ENCODE data around the gene ARID3A. TPM values are rescaled to one million over a fixed set of nuclear protein-coding genes. Genes with fewer than 3 reads are reported as not detected.

Gene ARID3A
- total and polyA plus RNA-seq, 2 of the 13 experiments (the other 11 are each of a cell fraction or from before 2014, with no cell fraction given), result 71.3 to 77.9 TPM

GRCh38 chr19:980133-980998 is 54.5 kb downstream of the ARID3A start (continued):
- TF ChIP-seq YY1 (IDR thresholded peaks at IDR 0.05; ENCODE audit: insufficient read depth, insufficient replicate concordance, low read depth, low read length) (peak; percentile 45), ZNF724P (CRISPR knock-in tag; IDR thresholded peaks at IDR 0.05; ENCODE audit: borderline replicate concordance) (peak; percentile 67; the same call in 1 of the 2 replicates), DBP (CRISPR knock-in tag; IDR thresholded peaks at IDR 0.05; ENCODE audit: not compliant biosample characterization) (no peak), ZNF235 (CRISPR knock-in tag; IDR thresholded peaks at IDR 0.05; ENCODE audit: borderline replicate concordance) (peak; percentile 29; the same call in 1 of the 2 replicates), ZNF224 (CRISPR knock-in tag; IDR thresholded peaks at IDR 0.05) (no peak), ZNF460 (CRISPR knock-in tag; IDR thresholded peaks at IDR 0.05; ENCODE audit: borderline replicate concordance) (peak; percentile 67; the same call in 1 of the 2 replicates), ZNF598 (CRISPR knock-in tag; IDR thresholded peaks at IDR 0.05; ENCODE audit: borderline replicate concordance) (0 out of 2 replicates have a peak, but pooled peaks have one; percentile 51), ZNF296 (CRISPR knock-in tag; conservative IDR thresholded peaks at IDR 0.05) (peak; percentile 83; the same call in 1 of the 2 replicates), NRL (CRISPR knock-in tag; IDR thresholded peaks at IDR 0.05; ENCODE audit: borderline replicate concordance) (peak; percentile 78; the same call in 1 of the 2 replicates), ASH2L (IDR thresholded peaks at IDR 0.05; ENCODE audit: insufficient read length, low read depth, low read length) (peak; percentile 32), ZNF850 (CRISPR knock-in tag; conservative IDR thresholded peaks at IDR 0.05) (0 out of 2 replicates have a peak, but pooled peaks have one; percentile 30), ZNF782 (CRISPR knock-in tag; IDR thresholded peaks at IDR 0.05; ENCODE audit: borderline replicate concordance) (peak; percentile 67; the same call in 1 of the 2 replicates), CBFB (CRISPR knock-in tag; IDR thresholded peaks at IDR 0.05) (peak; percentile 74; the same call in 1 of the 2 replicates), ZNF709 (CRISPR knock-in tag; IDR thresholded peaks at IDR 0.05) (0 out of 2 replicates have a peak, but pooled peaks have one; percentile 61), KDM6A (CRISPR knock-in tag; IDR thresholded peaks at IDR 0.05; ENCODE audit: low read depth) (peak; percentile 83), STAT5B (CRISPR knock-in tag; IDR thresholded peaks at IDR 0.05) (0 out of 2 replicates have a peak, but pooled peaks have one; percentile 32), NPAS2 (CRISPR knock-in tag; IDR thresholded peaks at IDR 0.05; ENCODE audit: borderline replicate concordance) (no peak), ZNF629 (CRISPR knock-in tag; conservative IDR thresholded peaks at IDR 0.05) (0 out of 2 replicates have a peak, but pooled peaks have one; percentile 31), ZNF414 (CRISPR knock-in tag; IDR thresholded peaks at IDR 0.05) (0 out of 2 replicates have a peak, but pooled peaks have one; percentile 52)
- TF ChIP-seq, protein P1, sequence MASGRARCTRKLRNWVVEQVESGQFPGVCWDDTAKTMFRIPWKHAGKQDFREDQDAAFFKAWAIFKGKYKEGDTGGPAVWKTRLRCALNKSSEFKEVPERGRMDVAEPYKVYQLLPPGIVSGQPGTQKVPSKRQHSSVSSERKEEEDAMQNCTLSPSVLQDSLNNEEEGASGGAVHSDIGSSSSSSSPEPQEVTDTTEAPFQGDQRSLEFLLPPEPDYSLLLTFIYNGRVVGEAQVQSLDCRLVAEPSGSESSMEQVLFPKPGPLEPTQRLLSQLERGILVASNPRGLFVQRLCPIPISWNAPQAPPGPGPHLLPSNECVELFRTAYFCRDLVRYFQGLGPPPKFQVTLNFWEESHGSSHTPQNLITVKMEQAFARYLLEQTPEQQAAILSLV (CRISPR knock-in tag; IDR thresholded peaks at IDR 0.05; ENCODE audit: borderline replicate concordance), result peak; percentile 90
- TF ChIP-seq, protein P2, sequence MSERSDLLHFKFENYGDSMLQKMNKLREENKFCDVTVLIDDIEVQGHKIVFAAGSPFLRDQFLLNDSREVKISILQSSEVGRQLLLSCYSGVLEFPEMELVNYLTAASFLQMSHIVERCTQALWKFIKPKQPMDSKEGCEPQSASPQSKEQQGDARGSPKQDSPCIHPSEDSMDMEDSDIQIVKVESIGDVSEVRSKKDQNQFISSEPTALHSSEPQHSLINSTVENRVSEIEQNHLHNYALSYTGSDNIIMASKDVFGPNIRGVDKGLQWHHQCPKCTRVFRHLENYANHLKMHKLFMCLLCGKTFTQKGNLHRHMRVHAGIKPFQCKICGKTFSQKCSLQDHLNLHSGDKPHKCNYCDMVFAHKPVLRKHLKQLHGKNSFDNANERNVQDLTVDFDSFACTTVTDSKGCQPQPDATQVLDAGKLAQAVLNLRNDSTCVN (CRISPR knock-in tag; IDR thresholded peaks at IDR 0.05; ENCODE audit: borderline replicate concordance), result no peak

All from HepG2 (cell line).